ENCODE results near the gene NDUFS7. TPM values are rescaled to one million over a fixed set of nuclear protein-coding genes. Genes with fewer than 3 reads are reported as not detected.

Gene NDUFS7
- total RNA-seq, 1 donor from 2014 or later = 55.9 TPM

GRCh38 chr19:1423436-1424191, 39.9 kb downstream of the NDUFS7 start:
- H3K4me1 Mint-ChIP-seq = peaks cover 7% of the 10 kb centered on the region
- H3K4me3 Mint-ChIP-seq = no peak overlapping the region
- peak overlapping the region; percentile 37 for H3K27ac Mint-ChIP-seq
- H3K9me3 Mint-ChIP-seq = no peaks in the 10 kb centered on the region
- peaks cover 22% of the 10 kb centered on the region for H3K36me3 Mint-ChIP-seq
- no peak for TF ChIP-seq CTCF (IDR thresholded peaks at IDR 0.05; ENCODE audit: unreplicated experiment)
- H3K27me3 Mint-ChIP-seq (ENCODE audit: low read depth) = no peaks in the 10 kb centered on the region
- DNase-seq (ENCODE audit: low spot score in 2 of 2, unreplicated experiment in 2 of 2) = no peak

- no peak overlapping the region for H3K4me3 Mint-ChIP-seq
- peaks cover 21% of the 10 kb centered on the region for H3K36me3 Mint-ChIP-seq
- H3K27ac Mint-ChIP-seq = no peak overlapping the region
- H3K9me3 Mint-ChIP-seq = no peaks in the 10 kb centered on the region
- no peaks in the 10 kb centered on the region for H3K27me3 Mint-ChIP-seq (ENCODE audit: low read depth)
- TF ChIP-seq CTCF (IDR thresholded peaks at IDR 0.05; ENCODE audit: unreplicated experiment) = no peak
- peaks cover 6% of the 10 kb centered on the region for H3K4me1 Mint-ChIP-seq
- no peak for DNase-seq (ENCODE audit: low spot score in 2 of 2, unreplicated experiment in 2 of 2)
Observed at GRCh38 chr19:1424192-1424955, 40.7 kb downstream of the NDUFS7 start.

GRCh38 chr19:1425102-1425837, 41.6 kb downstream of the NDUFS7 start:
- H3K4me1 Mint-ChIP-seq = peaks cover 6% of the 10 kb centered on the region
- no peak for DNase-seq (ENCODE audit: low spot score in 2 of 2, unreplicated experiment in 2 of 2)
- no peaks in the 10 kb centered on the region for H3K27me3 Mint-ChIP-seq (ENCODE audit: low read depth)
- TF ChIP-seq CTCF (IDR thresholded peaks at IDR 0.05; ENCODE audit: unreplicated experiment) = no peak
- H3K4me3 Mint-ChIP-seq = no peak overlapping the region
- H3K36me3 Mint-ChIP-seq = peaks cover 17% of the 10 kb centered on the region
- H3K9me3 Mint-ChIP-seq = no peaks in the 10 kb centered on the region
- H3K27ac Mint-ChIP-seq = peak overlapping the region; percentile 66

GRCh38 chr19:1425902-1426301, 42.2 kb downstream of the NDUFS7 start:
- H3K36me3 Mint-ChIP-seq = peaks cover 14% of the 10 kb centered on the region
- no peak overlapping the region for H3K4me3 Mint-ChIP-seq
- no peak overlapping the region for H3K27ac Mint-ChIP-seq
- no peak for DNase-seq (ENCODE audit: low spot score in 2 of 2, unreplicated experiment in 2 of 2)
- TF ChIP-seq CTCF (IDR thresholded peaks at IDR 0.05; ENCODE audit: unreplicated experiment) = no peak
- H3K9me3 Mint-ChIP-seq = no peaks in the 10 kb centered on the region
- no peaks in the 10 kb centered on the region for H3K27me3 Mint-ChIP-seq (ENCODE audit: low read depth)
- H3K4me1 Mint-ChIP-seq = peaks cover 6% of the 10 kb centered on the region

- H3K4me1 Mint-ChIP-seq = peaks cover 6% of the 10 kb centered on the region
- H3K36me3 Mint-ChIP-seq = peaks cover 13% of the 10 kb centered on the region
Observed at GRCh38 chr19:1426736-1427135, 43.0 kb downstream of the NDUFS7 start.

More at GRCh38 chr19:1426736-1427135, 43.0 kb downstream of the NDUFS7 start:
- Mint-ChIP-seq H3K4me3 (no peak overlapping the region), H3K27ac (no peak overlapping the region), H3K27me3 (ENCODE audit: low read depth) (no peaks in the 10 kb centered on the region), H3K9me3 (no peaks in the 10 kb centered on the region)
- no peak for TF ChIP-seq CTCF (IDR thresholded peaks at IDR 0.05; ENCODE audit: unreplicated experiment)
- no peak for DNase-seq (ENCODE audit: low spot score in 2 of 2, unreplicated experiment in 2 of 2)
